ENCODE measurements around the gene TMEM163. TPM values are rescaled to one million over a fixed set of nuclear protein-coding genes. Genes with fewer than 3 reads are reported as not detected.
"Not testable (repeated sequence)": the region's sequence is repeated elsewhere in the genome, so short reads cannot be mapped to it uniquely, and the experiment has no call there.

Gene TMEM163
- total RNA-seq, 1 donor from 2014 or later = 2.4 TPM

DNA sequence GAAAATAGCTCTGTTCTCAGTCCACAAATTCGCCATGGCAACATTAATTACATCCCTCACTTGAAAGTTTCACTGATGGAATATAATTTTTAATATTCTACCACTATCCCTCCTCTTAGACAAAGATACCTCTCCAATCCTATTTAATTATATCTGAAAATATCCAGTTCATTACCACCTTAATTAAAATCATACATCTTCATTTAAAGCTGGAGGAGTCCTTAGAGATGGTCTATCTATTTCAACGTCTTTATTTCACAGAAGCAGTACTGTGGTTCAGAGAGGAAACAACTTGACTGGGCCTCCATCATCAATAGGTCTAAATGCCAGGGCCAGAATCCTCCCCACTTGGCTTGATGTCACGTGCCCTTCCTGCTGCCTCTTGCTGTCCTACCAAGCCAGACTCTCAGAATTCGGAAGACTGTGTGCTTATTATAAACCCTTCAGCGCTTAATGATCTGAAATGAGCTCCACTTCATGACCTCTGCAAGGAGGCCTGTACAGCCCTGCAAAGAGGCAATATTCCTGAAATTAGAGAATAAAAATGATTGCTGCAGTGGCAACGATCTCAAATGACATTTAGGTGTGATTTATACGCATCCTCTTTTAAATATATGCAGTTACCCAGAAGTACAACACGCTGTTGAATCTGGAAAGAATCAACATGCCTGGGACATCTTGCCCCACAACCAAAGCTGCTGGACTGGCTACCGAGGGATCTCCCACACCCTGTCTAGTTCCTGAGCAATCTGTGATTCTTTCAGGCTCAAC, 146.3 kb downstream of the TMEM163 start:
- H3K27me3 ChIP-seq (ENCODE audit: control insufficient read depth, insufficient read depth, low read length) = no peaks in the 10 kb centered on the region
- H3K4me3 ChIP-seq (ENCODE audit: low read depth, low read length) = no peak overlapping the region
- TF ChIP-seq, protein P1, sequence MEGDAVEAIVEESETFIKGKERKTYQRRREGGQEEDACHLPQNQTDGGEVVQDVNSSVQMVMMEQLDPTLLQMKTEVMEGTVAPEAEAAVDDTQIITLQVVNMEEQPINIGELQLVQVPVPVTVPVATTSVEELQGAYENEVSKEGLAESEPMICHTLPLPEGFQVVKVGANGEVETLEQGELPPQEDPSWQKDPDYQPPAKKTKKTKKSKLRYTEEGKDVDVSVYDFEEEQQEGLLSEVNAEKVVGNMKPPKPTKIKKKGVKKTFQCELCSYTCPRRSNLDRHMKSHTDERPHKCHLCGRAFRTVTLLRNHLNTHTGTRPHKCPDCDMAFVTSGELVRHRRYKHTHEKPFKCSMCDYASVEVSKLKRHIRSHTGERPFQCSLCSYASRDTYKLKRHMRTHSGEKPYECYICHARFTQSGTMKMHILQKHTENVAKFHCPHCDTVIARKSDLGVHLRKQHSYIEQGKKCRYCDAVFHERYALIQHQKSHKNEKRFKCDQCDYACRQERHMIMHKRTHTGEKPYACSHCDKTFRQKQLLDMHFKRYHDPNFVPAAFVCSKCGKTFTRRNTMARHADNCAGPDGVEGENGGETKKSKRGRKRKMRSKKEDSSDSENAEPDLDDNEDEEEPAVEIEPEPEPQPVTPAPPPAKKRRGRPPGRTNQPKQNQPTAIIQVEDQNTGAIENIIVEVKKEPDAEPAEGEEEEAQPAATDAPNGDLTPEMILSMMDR (IDR thresholded peaks at IDR 0.05; ENCODE audit: insufficient read depth, low read length, poor library complexity, severe bottlenecking) = no peak
- no peaks in the 10 kb centered on the region for H3K36me3 ChIP-seq (ENCODE audit: control insufficient read depth, insufficient read depth, low read length)
- DNase-seq (ENCODE audit: low read depth) = no peak

DNA sequence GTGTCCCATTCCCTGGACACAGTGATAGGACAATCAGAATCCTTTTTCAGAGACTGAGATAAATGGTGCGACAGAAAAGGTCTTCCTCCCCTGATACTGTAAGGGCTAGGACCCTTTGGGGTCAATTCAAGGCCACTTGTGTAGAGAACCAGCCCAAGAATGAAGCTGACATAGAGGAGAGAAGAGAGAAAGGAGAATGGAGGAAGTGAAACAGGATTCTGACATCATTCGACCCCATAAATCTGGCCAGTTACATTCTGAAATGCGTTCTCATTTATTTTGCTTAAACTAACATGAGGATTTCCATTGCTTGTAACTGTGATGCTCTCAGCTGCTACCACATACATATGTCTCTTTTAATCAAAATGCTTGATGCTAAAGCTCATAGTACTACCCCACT, 148.1 kb downstream of the TMEM163 start:
- Histone ChIP-seq H3K27me3 (ENCODE audit: control insufficient read depth, insufficient read depth, low read length) (no peaks in the 10 kb centered on the region), H3K36me3 (ENCODE audit: control insufficient read depth, insufficient read depth, low read length) (no peaks in the 10 kb centered on the region), H3K4me3 (ENCODE audit: low read depth, low read length) (no peak overlapping the region)
- no peak for DNase-seq (ENCODE audit: low read depth)
- TF ChIP-seq, protein P1 (IDR thresholded peaks at IDR 0.05; ENCODE audit: insufficient read depth, low read length, poor library complexity, severe bottlenecking) = no peak

DNA sequence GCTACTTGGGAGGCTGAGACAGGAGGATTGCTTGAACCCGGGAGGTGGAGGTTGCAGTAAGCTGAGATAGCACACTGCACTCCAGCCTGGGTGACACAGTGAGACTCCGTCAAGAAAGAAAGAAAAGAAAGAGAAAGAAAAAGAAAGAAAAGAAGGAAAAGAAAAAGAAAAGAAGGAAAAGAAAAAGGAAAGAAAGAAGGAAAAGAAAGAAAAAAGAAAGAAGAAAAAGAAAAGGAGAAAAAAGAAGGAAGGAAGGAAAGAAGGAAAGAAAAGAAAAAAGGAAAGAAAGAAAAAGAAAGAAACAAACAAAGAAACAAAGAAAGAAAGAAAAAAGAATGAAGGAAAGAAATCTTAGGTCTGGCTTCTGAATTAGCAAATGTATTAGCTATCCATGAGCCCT, 150.4 kb downstream of the TMEM163 start:
- no peak for DNase-seq (ENCODE audit: low read depth)
- H3K36me3 ChIP-seq (ENCODE audit: control insufficient read depth, insufficient read depth, low read length) = no peaks in the 10 kb centered on the region
- no peaks in the 10 kb centered on the region for H3K27me3 ChIP-seq (ENCODE audit: control insufficient read depth, insufficient read depth, low read length)
- H3K4me3 ChIP-seq (ENCODE audit: low read depth, low read length) = no peak overlapping the region
- TF ChIP-seq, protein P1 (IDR thresholded peaks at IDR 0.05; ENCODE audit: insufficient read depth, low read length, poor library complexity, severe bottlenecking) = no peak

DNA sequence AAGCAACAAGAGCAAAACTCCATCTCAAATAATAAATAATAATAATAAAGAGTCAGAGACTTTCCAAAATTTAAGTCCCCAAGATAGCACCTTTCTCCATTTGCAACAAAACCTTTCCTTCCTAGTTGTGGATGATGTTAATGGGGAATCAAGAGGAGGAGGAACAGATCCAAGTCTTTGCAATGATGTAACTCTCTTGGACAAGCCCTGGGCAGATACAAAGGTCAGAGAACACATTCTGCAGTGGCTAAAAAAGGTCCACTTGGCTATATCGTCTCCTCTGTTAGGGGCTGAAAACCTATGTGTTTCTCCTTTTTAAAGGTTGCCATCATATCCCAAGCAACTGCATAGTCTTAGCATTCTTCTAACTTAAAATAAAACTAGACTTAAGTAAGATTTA, 151.1 kb downstream of the TMEM163 start:
- no peaks in the 10 kb centered on the region for H3K36me3 ChIP-seq (ENCODE audit: control insufficient read depth, insufficient read depth, low read length)
- H3K27me3 ChIP-seq (ENCODE audit: control insufficient read depth, insufficient read depth, low read length) = no peaks in the 10 kb centered on the region
- no peak overlapping the region for H3K4me3 ChIP-seq (ENCODE audit: low read depth, low read length)
- no peak for DNase-seq (ENCODE audit: low read depth)
- TF ChIP-seq, protein P1 (IDR thresholded peaks at IDR 0.05; ENCODE audit: insufficient read depth, low read length, poor library complexity, severe bottlenecking) = no peak

DNA sequence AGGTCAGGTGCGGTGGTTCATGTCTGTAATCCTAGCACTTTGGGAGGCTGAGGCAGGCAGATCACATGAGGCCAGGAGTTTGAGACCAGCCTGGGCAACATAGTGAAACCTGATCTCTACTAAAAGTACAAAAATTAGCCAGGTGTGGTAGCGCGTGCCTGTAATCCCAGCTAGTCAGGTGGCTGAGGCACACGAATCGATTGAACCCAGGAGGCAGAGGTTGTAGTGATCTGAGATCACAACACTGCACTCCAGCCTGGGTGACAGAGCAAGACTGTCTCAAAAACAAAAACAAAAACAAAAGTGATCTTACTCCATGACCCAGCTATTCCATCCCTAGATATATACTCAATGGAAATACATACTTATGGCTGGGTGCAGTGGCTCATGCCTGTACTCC, 153.8 kb downstream of the TMEM163 start:
- not testable (repeated sequence) for H3K27me3 ChIP-seq (ENCODE audit: control insufficient read depth, insufficient read depth, low read length); H3K4me3 ChIP-seq (ENCODE audit: low read depth, low read length); DNase-seq (ENCODE audit: low read depth); H3K36me3 ChIP-seq (ENCODE audit: control insufficient read depth, insufficient read depth, low read length)

DNA sequence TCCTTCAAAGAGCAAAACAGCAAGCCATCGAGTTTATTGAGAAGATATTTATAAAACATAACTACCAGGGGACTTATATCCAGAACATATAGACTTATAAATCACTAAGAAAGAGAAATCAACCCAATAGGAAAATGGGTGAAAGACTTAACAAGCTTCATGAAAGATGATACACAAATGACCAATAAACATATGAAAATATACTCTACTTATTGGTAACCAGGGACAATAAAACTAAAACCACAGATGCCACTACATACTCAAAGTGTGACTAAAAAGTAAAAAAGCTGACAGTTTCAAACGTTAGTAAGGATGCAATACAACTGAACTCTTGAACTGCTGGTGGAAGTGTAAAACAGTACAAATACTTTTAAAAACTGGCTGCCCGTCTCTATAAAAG, 154.3 kb downstream of the TMEM163 start:
- no peak for DNase-seq (ENCODE audit: low read depth)
- no peaks in the 10 kb centered on the region for H3K27me3 ChIP-seq (ENCODE audit: control insufficient read depth, insufficient read depth, low read length)
- TF ChIP-seq, protein P1 (IDR thresholded peaks at IDR 0.05; ENCODE audit: insufficient read depth, low read length, poor library complexity, severe bottlenecking) = no peak
- H3K4me3 ChIP-seq (ENCODE audit: low read depth, low read length) = no peak overlapping the region
- H3K36me3 ChIP-seq (ENCODE audit: control insufficient read depth, insufficient read depth, low read length) = no peaks in the 10 kb centered on the region

Data from kidney epithelial cell (primary cell).